ENCODE measurements around the gene BMP3.

Gene BMP3

DNA sequence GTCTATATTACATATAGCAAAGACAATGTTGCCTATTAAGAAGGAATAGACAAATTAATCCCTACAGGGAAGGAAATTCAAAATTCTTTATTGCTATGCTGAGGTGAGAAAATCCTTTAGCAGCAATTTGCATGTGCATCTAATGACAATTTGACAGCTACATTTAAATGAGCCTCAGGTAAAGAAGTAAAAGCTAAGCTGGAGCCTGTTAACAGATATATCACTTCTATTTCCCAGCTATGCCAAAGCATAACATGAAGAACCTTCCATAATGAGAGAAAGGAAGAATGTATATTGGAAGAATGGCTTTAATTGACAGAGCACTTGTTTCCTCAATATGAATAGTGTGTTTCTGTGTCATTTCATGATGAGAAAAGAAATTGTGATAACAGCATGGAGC, 71.6 kb downstream of the BMP3 start:
- ChIA-PET POLR2A (no interaction called here), CTCF (interaction anchor here (0.6 kb wide), 1 partner anchor 9 kb away, joined by 4 read pairs; no protein-coding TSS in a partner anchor)
- no peaks in the 10 kb centered on the region for H3K36me3 ChIP-seq (ENCODE audit: control insufficient read depth in 2 of 2, insufficient read depth in 1 of 2, low read length in 2 of 2)
- no peak for TF ChIP-seq ZNF76 (tag by site-specific recombination; IDR thresholded peaks at IDR 0.05; ENCODE audit: borderline replicate concordance, low read depth)
- TF ChIP-seq PATZ1 (tag by site-specific recombination; IDR thresholded peaks at IDR 0.05): no peak
- TF ChIP-seq ZNF624 (tag by site-specific recombination; IDR thresholded peaks at IDR 0.05): no peak
- TF ChIP-seq OSR2 (tag by site-specific recombination; IDR thresholded peaks at IDR 0.05): no peak
- no peak for TF ChIP-seq KLF9 (tag by site-specific recombination; IDR thresholded peaks at IDR 0.05; ENCODE audit: low read depth)
- H3K27ac ChIP-seq (ENCODE audit: extremely low read depth, low read depth, low read length): no peak overlapping the region
- no peak overlapping the region for H3K4me3 ChIP-seq (ENCODE audit: low read depth, low read length)
- H3K4me1 ChIP-seq (ENCODE audit: control insufficient read depth, insufficient read depth, low read length): no peaks in the 10 kb centered on the region
- no peaks in the 10 kb centered on the region for H3K9me3 ChIP-seq (ENCODE audit: control insufficient read depth, insufficient read depth, low read depth, low read length)

- Histone ChIP-seq H3K4me3 (ENCODE audit: low read depth, low read length) (no peak overlapping the region), H3K27ac (ENCODE audit: extremely low read depth, low read depth, low read length) (no peak overlapping the region), H3K9me3 (ENCODE audit: control insufficient read depth, insufficient read depth, low read depth, low read length) (no peaks in the 10 kb centered on the region), H3K4me1 (ENCODE audit: control insufficient read depth, insufficient read depth, low read length) (no peaks in the 10 kb centered on the region), H3K36me3 (ENCODE audit: control insufficient read depth in 2 of 2, insufficient read depth in 1 of 2, low read length in 2 of 2) (no peaks in the 10 kb centered on the region)
- CTCF ChIA-PET: interaction anchor here (0.8 kb wide), 1 partner anchor 382 kb away, joined by 3 read pairs; no protein-coding TSS in a partner anchor
- POLR2A ChIA-PET: no interaction called here
- TF ChIP-seq ZNF701 (tag by site-specific recombination; IDR thresholded peaks at IDR 0.05): no peak
- TF ChIP-seq GLI2 (tag by site-specific recombination; IDR thresholded peaks at IDR 0.05; ENCODE audit: borderline replicate concordance, low read depth): no peak
- TF ChIP-seq KLF7 (tag by site-specific recombination; IDR thresholded peaks at IDR 0.05; ENCODE audit: borderline replicate concordance): no peak
- TF ChIP-seq MYNN (tag by site-specific recombination; IDR thresholded peaks at IDR 0.05; ENCODE audit: borderline replicate concordance): no peak
- TF ChIP-seq ZFP37 (tag by site-specific recombination; IDR thresholded peaks at IDR 0.05): no peak
- no peak for TF ChIP-seq TRIM28 (IDR thresholded peaks at IDR 0.05; ENCODE audit: borderline replicate concordance, low read length)
Measured at GRCh38 chr4:81106150-81106549, 75.6 kb downstream of the BMP3 start.
